ENCODE results near the gene TAOK3. TPM values are rescaled to one million over a fixed set of nuclear protein-coding genes. Genes with fewer than 3 reads are reported as not detected.
A peak's percentile ranks its signal among the peaks of the same experiment; 100 is the strongest.
"Not testable (repeated sequence)": the region's sequence is repeated elsewhere in the genome, so short reads cannot be mapped to it uniquely, and the experiment has no call there.

TAOK3 gene
- total RNA-seq, 1 donor from 2014 or later = 15.7 TPM

DNA sequence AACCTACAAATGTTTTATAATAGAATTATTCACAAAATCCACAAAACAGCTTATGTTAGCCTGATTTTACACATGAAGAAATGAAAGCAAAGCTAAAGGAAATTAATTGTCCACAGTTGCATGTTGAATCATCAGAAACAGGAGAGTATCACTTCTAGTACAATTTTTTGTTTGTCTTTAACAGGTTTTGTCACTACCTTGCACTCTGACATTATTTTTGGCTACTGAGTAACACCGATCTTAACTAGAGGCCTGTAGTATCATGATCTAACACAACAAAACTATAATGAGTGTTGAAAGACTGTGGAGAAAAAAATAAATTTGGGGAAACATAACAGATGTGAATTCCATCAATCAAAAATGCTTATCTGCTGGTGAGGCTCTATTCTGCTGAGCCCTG, 60.1 kb downstream of the TAOK3 start:
- Histone ChIP-seq H3K4me2 (ENCODE audit: low read length) (no peak overlapping the region), H3K79me2 (ENCODE audit: insufficient read depth, low read length) (no peaks in the 10 kb centered on the region)

GRCh38 chr12:118311666-118312065, 61.0 kb downstream of the TAOK3 start:
- DNase-seq (ENCODE audit: low read depth) (no peak), FAIRE-seq (no peak)
- Histone ChIP-seq H4K20me1 (ENCODE audit: insufficient read depth, low read length) (no peaks in the 10 kb centered on the region), H2AFZ (ENCODE audit: low read depth, low read length) (no peak overlapping the region), H3K9ac (ENCODE audit: low read length) (no peak overlapping the region), H3K4me2 (ENCODE audit: low read length) (no peak overlapping the region), H3K9me3 (ENCODE audit: insufficient read depth, low read depth, low read length) (no peaks in the 10 kb centered on the region), H3K27me3 (ENCODE audit: insufficient read depth, low read length) (no peaks in the 10 kb centered on the region), H3K27ac (ENCODE audit: low read depth, low read length) (no peak overlapping the region), H3K4me1 (ENCODE audit: insufficient read depth, low read length) (peaks cover 18% of the 10 kb centered on the region), H3K79me2 (ENCODE audit: insufficient read depth, low read length) (no peaks in the 10 kb centered on the region), H3K4me3 (ENCODE audit: insufficient read depth, low read depth, low read length) (no peak overlapping the region), H3K36me3 (ENCODE audit: insufficient read depth, low read length) (no peaks in the 10 kb centered on the region)
- peaks cover 9% of the 10 kb centered on the region for H3K4me1 Mint-ChIP-seq (ENCODE audit: low read depth, unreplicated experiment)
- TF ChIP-seq EZH2 (IDR thresholded peaks at IDR 0.05; ENCODE audit: insufficient read depth, low read length) = no peak
- TF ChIP-seq, protein P1, sequence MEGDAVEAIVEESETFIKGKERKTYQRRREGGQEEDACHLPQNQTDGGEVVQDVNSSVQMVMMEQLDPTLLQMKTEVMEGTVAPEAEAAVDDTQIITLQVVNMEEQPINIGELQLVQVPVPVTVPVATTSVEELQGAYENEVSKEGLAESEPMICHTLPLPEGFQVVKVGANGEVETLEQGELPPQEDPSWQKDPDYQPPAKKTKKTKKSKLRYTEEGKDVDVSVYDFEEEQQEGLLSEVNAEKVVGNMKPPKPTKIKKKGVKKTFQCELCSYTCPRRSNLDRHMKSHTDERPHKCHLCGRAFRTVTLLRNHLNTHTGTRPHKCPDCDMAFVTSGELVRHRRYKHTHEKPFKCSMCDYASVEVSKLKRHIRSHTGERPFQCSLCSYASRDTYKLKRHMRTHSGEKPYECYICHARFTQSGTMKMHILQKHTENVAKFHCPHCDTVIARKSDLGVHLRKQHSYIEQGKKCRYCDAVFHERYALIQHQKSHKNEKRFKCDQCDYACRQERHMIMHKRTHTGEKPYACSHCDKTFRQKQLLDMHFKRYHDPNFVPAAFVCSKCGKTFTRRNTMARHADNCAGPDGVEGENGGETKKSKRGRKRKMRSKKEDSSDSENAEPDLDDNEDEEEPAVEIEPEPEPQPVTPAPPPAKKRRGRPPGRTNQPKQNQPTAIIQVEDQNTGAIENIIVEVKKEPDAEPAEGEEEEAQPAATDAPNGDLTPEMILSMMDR (IDR thresholded peaks at IDR 0.05; ENCODE audit: insufficient read depth, low read depth, low read length) = no peak
- H3K36me3 Mint-ChIP-seq (ENCODE audit: low read depth, unreplicated experiment) = no peaks in the 10 kb centered on the region
- no peak overlapping the region for H3K4me3 Mint-ChIP-seq (ENCODE audit: unreplicated experiment)
- H3K27ac Mint-ChIP-seq (ENCODE audit: unreplicated experiment) = no peak overlapping the region
- H3K9me3 Mint-ChIP-seq (ENCODE audit: unreplicated experiment) = no peaks in the 10 kb centered on the region
- no peaks in the 10 kb centered on the region for H3K27me3 Mint-ChIP-seq (ENCODE audit: low read depth, unreplicated experiment)

More for the DNA sequence above, 60.1 kb downstream of the TAOK3 start:
- Histone ChIP-seq H3K4me3 (ENCODE audit: insufficient read depth, low read depth, low read length) (no peak overlapping the region), H4K20me1 (ENCODE audit: insufficient read depth, low read length) (no peaks in the 10 kb centered on the region), H3K9me3 (ENCODE audit: insufficient read depth, low read depth, low read length) (no peaks in the 10 kb centered on the region), H3K27ac (ENCODE audit: low read depth, low read length) (no peak overlapping the region), H3K36me3 (ENCODE audit: insufficient read depth, low read length) (no peaks in the 10 kb centered on the region), H2AFZ (ENCODE audit: low read depth, low read length) (no peak overlapping the region), H3K4me1 (ENCODE audit: insufficient read depth, low read length) (peaks cover 10% of the 10 kb centered on the region), H3K9ac (ENCODE audit: low read length) (no peak overlapping the region), H3K27me3 (ENCODE audit: insufficient read depth, low read length) (no peaks in the 10 kb centered on the region)
- H3K4me3 Mint-ChIP-seq (ENCODE audit: unreplicated experiment) = no peak overlapping the region
- DNase-seq (ENCODE audit: low read depth) (peak; percentile 20), FAIRE-seq (no peak)
- no peak overlapping the region for H3K27ac Mint-ChIP-seq (ENCODE audit: unreplicated experiment)
- H3K36me3 Mint-ChIP-seq (ENCODE audit: low read depth, unreplicated experiment) = no peaks in the 10 kb centered on the region
- no peaks in the 10 kb centered on the region for H3K27me3 Mint-ChIP-seq (ENCODE audit: low read depth, unreplicated experiment)
- no peaks in the 10 kb centered on the region for H3K9me3 Mint-ChIP-seq (ENCODE audit: unreplicated experiment)
- H3K4me1 Mint-ChIP-seq (ENCODE audit: low read depth, unreplicated experiment) = peaks cover 3% of the 10 kb centered on the region
- no peak for TF ChIP-seq EZH2 (IDR thresholded peaks at IDR 0.05; ENCODE audit: insufficient read depth, low read length)
- TF ChIP-seq, protein P1 (IDR thresholded peaks at IDR 0.05; ENCODE audit: insufficient read depth, low read depth, low read length) = no peak

DNA sequence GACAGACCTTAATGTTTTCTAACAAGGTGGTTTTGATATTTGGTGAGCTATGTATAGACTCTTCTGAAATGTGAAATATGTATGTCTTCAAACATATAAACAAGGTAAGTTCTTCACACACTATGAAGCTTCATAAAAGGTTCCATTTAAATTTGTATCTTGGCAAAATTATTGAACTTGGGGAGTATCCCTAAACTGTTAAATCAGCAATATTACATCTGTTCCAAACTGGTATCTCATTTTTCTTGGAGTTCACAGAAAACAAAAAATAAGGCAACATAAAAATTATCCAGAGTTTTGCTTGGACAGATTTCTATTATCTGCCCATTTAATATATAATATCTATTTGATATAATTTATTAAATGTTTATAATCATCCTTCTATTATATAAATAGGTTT, 62.4 kb downstream of the TAOK3 start:
- H3K4me1 ChIP-seq (ENCODE audit: insufficient read depth, low read length) = peaks cover 23% of the 10 kb centered on the region
- H3K4me1 Mint-ChIP-seq (ENCODE audit: low read depth, unreplicated experiment) = peaks cover 9% of the 10 kb centered on the region
- H3K9ac ChIP-seq (ENCODE audit: low read length) = no peak overlapping the region
- H3K9me3 ChIP-seq (ENCODE audit: insufficient read depth, low read depth, low read length) = no peaks in the 10 kb centered on the region
- H2AFZ ChIP-seq (ENCODE audit: low read depth, low read length) = no peak overlapping the region
- H3K27me3 Mint-ChIP-seq (ENCODE audit: low read depth, unreplicated experiment) = no peaks in the 10 kb centered on the region
- FAIRE-seq (no peak), DNase-seq (ENCODE audit: low read depth) (no peak)
- no peak overlapping the region for H3K4me3 ChIP-seq (ENCODE audit: insufficient read depth, low read depth, low read length)
- H3K27me3 ChIP-seq (ENCODE audit: insufficient read depth, low read length) = no peaks in the 10 kb centered on the region
- H3K27ac Mint-ChIP-seq (ENCODE audit: unreplicated experiment) = no peak overlapping the region
- no peaks in the 10 kb centered on the region for H3K79me2 ChIP-seq (ENCODE audit: insufficient read depth, low read length)
- TF ChIP-seq EZH2 (IDR thresholded peaks at IDR 0.05; ENCODE audit: insufficient read depth, low read length) = no peak
- TF ChIP-seq, protein P1 (IDR thresholded peaks at IDR 0.05; ENCODE audit: insufficient read depth, low read depth, low read length) = no peak
- H3K4me2 ChIP-seq (ENCODE audit: low read length) = no peak overlapping the region
- no peaks in the 10 kb centered on the region for H3K36me3 Mint-ChIP-seq (ENCODE audit: low read depth, unreplicated experiment)
- H3K36me3 ChIP-seq (ENCODE audit: insufficient read depth, low read length) = no peaks in the 10 kb centered on the region
- no peaks in the 10 kb centered on the region for H3K9me3 Mint-ChIP-seq (ENCODE audit: unreplicated experiment)
- H4K20me1 ChIP-seq (ENCODE audit: insufficient read depth, low read length) = no peaks in the 10 kb centered on the region
- no peak overlapping the region for H3K27ac ChIP-seq (ENCODE audit: low read depth, low read length)
- no peak overlapping the region for H3K4me3 Mint-ChIP-seq (ENCODE audit: unreplicated experiment)

- not testable (repeated sequence) for H3K9me3 Mint-ChIP-seq (ENCODE audit: unreplicated experiment); H3K79me2 ChIP-seq (ENCODE audit: insufficient read depth, low read length); H3K36me3 Mint-ChIP-seq (ENCODE audit: low read depth, unreplicated experiment); H2AFZ ChIP-seq (ENCODE audit: low read depth, low read length); H3K4me3 Mint-ChIP-seq (ENCODE audit: unreplicated experiment); H4K20me1 ChIP-seq (ENCODE audit: insufficient read depth, low read length); H3K36me3 ChIP-seq (ENCODE audit: insufficient read depth, low read length); H3K4me1 Mint-ChIP-seq (ENCODE audit: low read depth, unreplicated experiment); H3K27me3 ChIP-seq (ENCODE audit: insufficient read depth, low read length); H3K27me3 Mint-ChIP-seq (ENCODE audit: low read depth, unreplicated experiment); H3K9me3 ChIP-seq (ENCODE audit: insufficient read depth, low read depth, low read length)
- H3K9ac ChIP-seq (ENCODE audit: low read length) = peak overlapping the region; percentile 86
- peak; percentile 73 for FAIRE-seq
- peak overlapping the region; percentile 51 for H3K4me3 ChIP-seq (ENCODE audit: insufficient read depth, low read depth, low read length)
- H3K4me1 ChIP-seq (ENCODE audit: insufficient read depth, low read length) = peaks cover 23% of the 10 kb centered on the region
- peak overlapping the region; percentile 97 for H3K27ac Mint-ChIP-seq (ENCODE audit: unreplicated experiment)
- peak overlapping the region; percentile 93 for H3K4me2 ChIP-seq (ENCODE audit: low read length)
- peak; percentile 74 for DNase-seq (ENCODE audit: low read depth)
- peak overlapping the region; percentile 96 for H3K27ac ChIP-seq (ENCODE audit: low read depth, low read length)
These were observed 64.7 kb downstream of the TAOK3 start for GRCh38 chr12:118308006-118308405.

All from astrocyte (in vitro differentiated cells and primary cell).